ENCODE results near the gene IL3RA. TPM values are rescaled to one million over a fixed set of nuclear protein-coding genes. Genes with fewer than 3 reads are reported as not detected.

The IL3RA gene
- total RNA-seq, 2 donors from 2014 or later = 2.1 to 6.7 TPM

DNA sequence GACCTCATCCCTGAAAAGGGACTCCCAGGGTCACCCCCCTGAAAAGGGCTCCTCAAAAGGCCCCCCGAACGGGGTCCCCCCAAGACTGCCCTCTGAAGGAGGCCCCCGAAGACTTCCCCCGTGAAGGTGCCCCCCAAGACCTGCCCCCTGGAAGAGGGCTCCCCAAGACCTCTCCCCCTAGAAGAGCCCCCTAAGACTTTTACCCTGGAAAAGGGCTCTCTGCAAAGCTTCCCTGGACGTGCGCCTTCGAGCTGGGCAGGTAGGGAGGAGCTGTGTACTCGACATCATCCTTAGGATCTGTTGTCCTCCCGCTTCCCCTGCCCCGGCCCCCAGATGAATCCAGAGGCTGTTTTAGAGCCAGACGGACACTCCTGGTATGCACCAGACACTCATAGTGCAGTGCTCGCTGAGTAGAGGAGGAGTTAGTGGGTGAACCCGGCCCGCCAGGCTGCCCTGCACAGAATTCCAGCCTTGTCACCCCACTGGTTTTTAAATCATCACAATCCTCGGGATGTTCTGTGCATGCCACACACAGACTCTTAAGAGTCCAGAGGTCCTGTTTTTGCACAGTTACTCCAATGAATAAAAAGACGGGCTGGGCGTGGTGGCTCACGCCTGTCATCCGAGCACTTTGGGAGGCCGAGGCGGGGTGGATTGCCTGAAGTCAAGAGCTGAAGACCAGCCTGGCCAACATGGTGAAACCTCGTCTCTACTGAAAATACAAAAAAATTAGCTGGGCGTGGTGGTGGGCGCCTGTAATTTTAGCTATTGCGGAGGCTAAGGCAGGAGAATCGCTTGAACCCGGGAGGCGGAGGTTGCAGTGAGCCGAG, 61.1 kb downstream of the IL3RA start:
- Histone ChIP-seq H3K4me3 (no peak overlapping the region), H3K9ac (ENCODE audit: low read depth in 2 of 2, low read length in 2 of 2) (no peak overlapping the region), H3K27me3 (no peaks in the 10 kb centered on the region), H3K36me3 (no peaks in the 10 kb centered on the region), H3K4me1 (no peaks in the 10 kb centered on the region), H3K9me3 (no peaks in the 10 kb centered on the region), H3K27ac (no peak overlapping the region)
- intact Hi-C loops (cut with DNase I) = loop anchor here (10.0 kb wide), 1 partner anchor 197 kb away; the partner anchor contains the start of gene AKAP17A
- DNase-seq = no peak
- TF ChIP-seq, protein P1, sequence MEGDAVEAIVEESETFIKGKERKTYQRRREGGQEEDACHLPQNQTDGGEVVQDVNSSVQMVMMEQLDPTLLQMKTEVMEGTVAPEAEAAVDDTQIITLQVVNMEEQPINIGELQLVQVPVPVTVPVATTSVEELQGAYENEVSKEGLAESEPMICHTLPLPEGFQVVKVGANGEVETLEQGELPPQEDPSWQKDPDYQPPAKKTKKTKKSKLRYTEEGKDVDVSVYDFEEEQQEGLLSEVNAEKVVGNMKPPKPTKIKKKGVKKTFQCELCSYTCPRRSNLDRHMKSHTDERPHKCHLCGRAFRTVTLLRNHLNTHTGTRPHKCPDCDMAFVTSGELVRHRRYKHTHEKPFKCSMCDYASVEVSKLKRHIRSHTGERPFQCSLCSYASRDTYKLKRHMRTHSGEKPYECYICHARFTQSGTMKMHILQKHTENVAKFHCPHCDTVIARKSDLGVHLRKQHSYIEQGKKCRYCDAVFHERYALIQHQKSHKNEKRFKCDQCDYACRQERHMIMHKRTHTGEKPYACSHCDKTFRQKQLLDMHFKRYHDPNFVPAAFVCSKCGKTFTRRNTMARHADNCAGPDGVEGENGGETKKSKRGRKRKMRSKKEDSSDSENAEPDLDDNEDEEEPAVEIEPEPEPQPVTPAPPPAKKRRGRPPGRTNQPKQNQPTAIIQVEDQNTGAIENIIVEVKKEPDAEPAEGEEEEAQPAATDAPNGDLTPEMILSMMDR (IDR thresholded peaks at IDR 0.05) = no peak

DNA sequence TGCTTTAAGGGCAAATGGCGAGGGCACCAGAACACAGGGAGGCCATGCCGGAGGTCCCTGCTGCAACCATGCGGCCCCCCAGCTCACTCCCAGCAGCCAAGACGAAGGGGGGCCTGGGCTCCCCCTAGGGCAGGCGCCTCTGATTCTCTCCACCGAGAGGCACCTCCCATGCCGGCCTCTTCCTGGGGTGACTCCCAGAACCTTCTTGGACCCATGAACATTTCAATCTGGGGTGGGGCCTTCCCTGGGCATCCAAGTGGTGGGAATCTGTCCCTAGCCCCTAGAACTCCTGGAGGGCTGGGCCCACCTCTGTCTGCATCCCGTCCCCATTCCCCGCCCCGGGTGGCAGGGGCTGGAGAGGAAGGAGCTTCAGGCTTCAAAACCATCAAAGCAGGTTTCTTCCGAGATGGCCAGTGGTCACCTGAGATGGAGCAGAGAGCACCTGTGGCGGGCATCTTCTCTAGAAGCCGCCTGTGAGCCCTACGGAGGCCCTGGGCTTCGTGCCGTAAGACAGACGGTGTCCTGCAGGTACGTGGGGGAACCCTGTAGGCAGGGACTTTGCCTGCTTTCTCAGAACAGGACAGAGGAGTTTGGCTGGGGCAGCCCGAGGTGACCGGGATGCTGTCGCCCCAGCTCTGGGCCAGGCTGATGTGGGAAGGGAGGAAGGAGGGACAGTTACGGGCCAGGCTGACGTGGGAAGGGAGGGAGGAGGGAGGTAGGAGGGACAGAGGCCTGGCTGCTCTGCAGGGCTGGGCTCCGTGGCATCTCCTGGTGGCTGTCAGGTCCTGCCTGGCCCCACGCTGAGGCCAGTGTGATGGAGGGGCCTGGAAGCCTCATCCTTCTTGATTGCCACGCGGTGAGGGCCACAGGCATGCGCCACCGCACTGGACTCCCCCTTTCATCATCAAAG, 62.1 kb downstream of the IL3RA start:
- no peak overlapping the region for H3K9ac ChIP-seq (ENCODE audit: low read depth in 2 of 2, low read length in 2 of 2)
- no peaks in the 10 kb centered on the region for H3K27me3 ChIP-seq
- no peaks in the 10 kb centered on the region for H3K9me3 ChIP-seq
- H3K4me1 ChIP-seq = no peaks in the 10 kb centered on the region
- H3K36me3 ChIP-seq = no peaks in the 10 kb centered on the region
- TF ChIP-seq, protein P1 (IDR thresholded peaks at IDR 0.05) = no peak
- H3K4me3 ChIP-seq = no peak overlapping the region
- DNase-seq = no peak
- no peak overlapping the region for H3K27ac ChIP-seq
- intact Hi-C loops (cut with DNase I) = loop anchor here (10.0 kb wide), 1 partner anchor 196 kb away; the partner anchor contains the start of gene AKAP17A

DNA sequence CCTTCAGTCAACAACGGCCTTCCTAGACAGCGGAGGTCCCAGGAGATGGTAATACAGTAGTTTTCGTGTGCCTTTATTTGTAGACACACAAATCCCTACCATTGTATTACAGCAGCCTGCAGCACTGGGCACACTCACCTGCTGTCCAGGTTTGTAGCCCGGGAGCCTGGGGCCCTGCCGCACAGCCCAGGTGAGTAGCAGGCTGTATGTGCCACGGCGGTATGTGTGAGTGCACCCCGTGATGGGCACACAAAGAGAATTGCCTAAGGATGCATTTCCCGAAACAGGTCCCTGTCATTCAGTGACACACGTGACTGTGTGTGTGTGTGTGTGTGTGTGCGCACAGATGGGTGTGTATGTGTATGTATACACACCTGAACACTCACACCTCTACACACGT, 63.5 kb downstream of the IL3RA start:
- H3K27me3 ChIP-seq = no peaks in the 10 kb centered on the region
- no peak overlapping the region for H3K4me3 ChIP-seq
- TF ChIP-seq, protein P1 (IDR thresholded peaks at IDR 0.05) = no peak
- intact Hi-C loops (cut with DNase I) = no loop called here
- H3K36me3 ChIP-seq = no peaks in the 10 kb centered on the region
- no peak overlapping the region for H3K9ac ChIP-seq (ENCODE audit: low read depth in 2 of 2, low read length in 2 of 2)
- H3K4me1 ChIP-seq = no peaks in the 10 kb centered on the region
- DNase-seq = no peak
- H3K9me3 ChIP-seq = no peaks in the 10 kb centered on the region
- no peak overlapping the region for H3K27ac ChIP-seq

DNA sequence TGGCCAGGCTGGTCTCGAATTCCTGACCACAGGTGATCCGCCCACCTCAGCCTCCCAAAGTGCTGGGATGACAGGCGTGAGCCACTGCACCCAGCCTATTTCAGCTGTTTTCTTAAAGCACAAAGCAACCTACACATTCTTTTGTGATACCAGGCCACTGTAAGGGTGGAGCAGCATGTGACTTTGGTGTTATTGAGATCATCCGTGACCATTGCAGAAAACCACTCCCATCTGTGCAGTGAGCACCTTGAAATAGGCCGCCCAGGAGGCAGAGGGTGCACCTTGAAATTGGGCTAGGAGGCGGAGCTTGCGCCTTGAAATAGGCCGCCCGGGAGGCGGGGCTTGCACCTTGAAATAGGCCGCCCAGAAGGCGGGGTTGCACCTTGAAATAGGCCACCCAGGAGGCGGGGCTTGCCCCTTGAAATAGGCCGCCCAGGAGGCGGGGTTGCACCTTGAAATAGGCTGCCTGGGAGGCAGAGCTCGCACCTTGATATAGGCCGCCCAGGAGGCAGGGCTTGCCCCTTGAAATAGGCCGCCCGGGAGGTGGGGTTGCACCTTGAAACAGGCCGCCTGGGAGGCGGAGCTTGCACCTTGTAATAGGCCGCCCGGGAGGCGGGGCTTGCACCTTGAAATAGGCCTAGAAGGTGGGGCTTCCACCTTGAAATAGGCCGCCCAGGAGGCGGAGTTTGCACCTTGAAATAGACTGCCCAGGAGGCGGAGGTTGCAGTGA, 64.3 kb downstream of the IL3RA start:
- TF ChIP-seq, protein P1 (IDR thresholded peaks at IDR 0.05) = no peak
- Histone ChIP-seq H3K27me3 (no peaks in the 10 kb centered on the region), H3K4me3 (no peak overlapping the region), H3K9ac (ENCODE audit: low read depth in 2 of 2, low read length in 2 of 2) (no peak overlapping the region), H3K4me1 (no peaks in the 10 kb centered on the region), H3K36me3 (no peaks in the 10 kb centered on the region), H3K27ac (no peak overlapping the region), H3K9me3 (no peaks in the 10 kb centered on the region)
- DNase-seq = no peak
- intact Hi-C loops (cut with DNase I) = no loop called here
